ENCODE measurements around the gene KCNMB2.
A peak's percentile ranks its signal among the peaks of the same experiment; 100 is the strongest.
"Not testable (repeated sequence)": the region's sequence is repeated elsewhere in the genome, so short reads cannot be mapped to it uniquely, and the experiment has no call there.

The KCNMB2 gene

DNA sequence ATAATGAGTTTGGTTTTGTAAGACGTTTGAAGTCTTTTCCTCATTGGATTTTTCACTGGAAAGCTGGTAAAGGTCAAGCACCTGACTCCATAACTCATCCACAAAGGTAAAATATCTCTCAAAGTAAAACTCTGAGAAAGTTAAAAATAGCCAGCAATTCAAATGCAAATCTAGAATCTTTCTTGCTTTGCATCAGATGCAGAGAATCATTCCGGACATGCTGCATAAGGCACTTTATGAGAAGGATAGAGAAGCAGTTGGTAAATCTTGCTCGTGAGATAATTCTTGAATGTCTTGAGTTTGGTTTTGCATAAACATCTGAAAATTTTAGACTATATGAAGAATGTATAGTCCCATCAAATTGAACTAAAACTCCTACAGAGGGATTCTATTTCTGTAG, 9.1 kb downstream of the KCNMB2 start:
- H3K4me3 ChIP-seq (ENCODE audit: control insufficient read depth, low read depth, low read length), result no peak overlapping the region
- TF ChIP-seq, protein P1, sequence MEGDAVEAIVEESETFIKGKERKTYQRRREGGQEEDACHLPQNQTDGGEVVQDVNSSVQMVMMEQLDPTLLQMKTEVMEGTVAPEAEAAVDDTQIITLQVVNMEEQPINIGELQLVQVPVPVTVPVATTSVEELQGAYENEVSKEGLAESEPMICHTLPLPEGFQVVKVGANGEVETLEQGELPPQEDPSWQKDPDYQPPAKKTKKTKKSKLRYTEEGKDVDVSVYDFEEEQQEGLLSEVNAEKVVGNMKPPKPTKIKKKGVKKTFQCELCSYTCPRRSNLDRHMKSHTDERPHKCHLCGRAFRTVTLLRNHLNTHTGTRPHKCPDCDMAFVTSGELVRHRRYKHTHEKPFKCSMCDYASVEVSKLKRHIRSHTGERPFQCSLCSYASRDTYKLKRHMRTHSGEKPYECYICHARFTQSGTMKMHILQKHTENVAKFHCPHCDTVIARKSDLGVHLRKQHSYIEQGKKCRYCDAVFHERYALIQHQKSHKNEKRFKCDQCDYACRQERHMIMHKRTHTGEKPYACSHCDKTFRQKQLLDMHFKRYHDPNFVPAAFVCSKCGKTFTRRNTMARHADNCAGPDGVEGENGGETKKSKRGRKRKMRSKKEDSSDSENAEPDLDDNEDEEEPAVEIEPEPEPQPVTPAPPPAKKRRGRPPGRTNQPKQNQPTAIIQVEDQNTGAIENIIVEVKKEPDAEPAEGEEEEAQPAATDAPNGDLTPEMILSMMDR (IDR thresholded peaks at IDR 0.05; ENCODE audit: control insufficient read depth, insufficient read depth, low read depth, low read length, missing control alignments), result no peak
- no peak for DNase-seq (ENCODE audit: low read depth)

DNA sequence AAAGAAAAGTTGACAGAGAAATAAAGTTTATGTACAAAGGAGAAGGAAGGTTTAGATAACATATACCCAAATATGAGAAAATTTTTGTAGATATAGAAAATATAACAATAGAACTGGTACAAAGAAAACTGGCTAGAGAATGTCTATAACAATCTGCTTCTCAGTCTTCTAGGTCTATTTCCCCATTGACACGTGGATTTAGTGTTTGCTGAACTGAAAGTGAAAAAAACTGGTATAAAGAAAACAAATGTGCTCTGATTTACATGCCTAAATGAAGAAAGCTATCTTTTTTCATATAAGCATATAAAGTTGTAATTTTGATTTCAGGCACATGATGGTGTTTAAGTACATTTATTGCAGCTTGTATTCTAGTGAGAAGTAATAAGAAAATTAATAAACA, 9.8 kb downstream of the KCNMB2 start:
- DNase-seq (ENCODE audit: low read depth), result no peak
- H3K4me3 ChIP-seq (ENCODE audit: control insufficient read depth, low read depth, low read length), result no peak overlapping the region
- TF ChIP-seq, protein P1 (IDR thresholded peaks at IDR 0.05; ENCODE audit: control insufficient read depth, insufficient read depth, low read depth, low read length, missing control alignments), result no peak

DNA sequence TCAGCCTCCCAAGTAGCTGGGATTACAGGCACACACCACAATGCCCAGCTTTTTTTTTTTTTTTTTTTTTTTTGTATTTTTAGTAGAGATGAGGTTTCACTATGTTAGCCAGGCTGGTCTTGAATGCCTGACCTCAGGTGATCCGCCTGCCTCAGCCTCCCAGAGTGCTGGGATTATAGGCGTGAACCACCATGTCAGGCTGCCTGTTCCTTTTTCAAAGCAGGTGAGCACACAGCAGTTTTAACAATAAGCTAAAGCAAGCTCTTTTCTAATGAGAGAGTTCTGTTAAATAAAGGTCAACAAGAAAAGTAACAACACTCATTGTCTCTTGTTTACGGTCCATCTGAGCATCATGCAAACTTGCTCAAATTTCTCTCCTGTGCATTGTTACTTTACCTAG, 13.2 kb downstream of the KCNMB2 start:
- not testable (repeated sequence) for H3K4me3 ChIP-seq (ENCODE audit: control insufficient read depth, low read depth, low read length); DNase-seq (ENCODE audit: low read depth)

DNA sequence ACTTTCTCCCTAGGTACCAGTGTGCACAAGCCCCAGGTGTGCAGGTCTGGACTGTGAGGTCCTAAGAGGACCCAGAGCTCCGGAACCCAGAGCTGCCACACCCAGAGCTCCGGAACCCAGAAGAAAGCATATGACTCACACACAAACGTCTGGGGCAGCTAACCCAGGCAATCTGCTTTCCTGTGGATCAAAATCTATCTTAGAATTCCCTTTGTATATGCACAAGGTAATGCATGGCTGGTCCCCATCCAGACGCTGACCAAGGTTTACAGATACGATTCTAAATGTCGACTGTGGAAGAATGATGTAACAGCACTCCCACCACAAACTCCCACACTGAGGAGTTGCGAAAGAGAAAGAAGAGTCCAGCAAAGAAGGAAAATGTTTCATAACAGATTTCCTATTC, 15.7 kb downstream of the KCNMB2 start:
- TF ChIP-seq, protein P1 (IDR thresholded peaks at IDR 0.05; ENCODE audit: control insufficient read depth, insufficient read depth, low read depth, low read length, missing control alignments), result no peak
- H3K4me3 ChIP-seq (ENCODE audit: control insufficient read depth, low read depth, low read length), result no peak overlapping the region
- DNase-seq (ENCODE audit: low read depth), result peak; percentile 35

DNA sequence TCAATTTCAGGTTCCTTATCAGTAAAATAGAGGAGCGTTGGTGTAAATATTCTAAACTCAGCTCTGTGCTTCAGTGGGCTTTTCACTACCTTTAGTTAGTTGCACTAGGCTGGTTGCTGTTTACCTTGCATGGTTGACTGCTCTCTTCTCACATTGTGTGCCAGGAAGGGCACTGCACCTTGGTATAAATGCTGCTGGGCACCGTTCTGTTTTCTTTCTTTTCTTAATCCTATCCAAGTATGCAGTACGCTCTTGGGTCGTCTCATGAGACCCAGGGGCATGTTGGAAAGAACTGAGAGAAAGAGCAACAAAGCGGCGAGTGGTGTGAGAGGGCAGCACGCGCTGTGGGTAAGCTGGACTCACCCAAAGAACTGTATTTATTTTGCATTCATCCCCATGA, 22.4 kb downstream of the KCNMB2 start:
- H3K4me3 ChIP-seq (ENCODE audit: control insufficient read depth, low read depth, low read length), result no peak overlapping the region
- DNase-seq (ENCODE audit: low read depth), result no peak
- TF ChIP-seq, protein P1 (IDR thresholded peaks at IDR 0.05; ENCODE audit: control insufficient read depth, insufficient read depth, low read depth, low read length, missing control alignments), result no peak

DNA sequence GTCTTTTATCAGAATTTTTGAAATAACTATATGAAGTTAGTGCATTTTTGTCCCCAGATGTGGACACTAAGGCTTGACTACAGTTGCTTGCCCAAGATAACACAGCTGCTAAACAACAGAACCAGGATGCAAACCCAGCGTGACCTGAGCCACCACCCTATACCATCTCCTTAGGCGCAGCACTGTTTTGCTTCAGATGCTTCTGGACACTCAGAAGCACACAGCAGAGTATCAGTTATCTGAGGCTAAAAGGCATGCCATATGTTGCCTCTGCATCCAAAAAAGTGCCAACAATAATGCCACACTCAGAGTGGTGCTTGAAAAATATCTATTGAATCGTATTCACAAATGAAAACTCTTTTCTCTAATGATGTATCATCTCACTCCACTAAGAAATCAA, 24.5 kb downstream of the KCNMB2 start:
- no peak for DNase-seq (ENCODE audit: low read depth)
- no peak overlapping the region for H3K4me3 ChIP-seq (ENCODE audit: control insufficient read depth, low read depth, low read length)
- TF ChIP-seq, protein P1 (IDR thresholded peaks at IDR 0.05; ENCODE audit: control insufficient read depth, insufficient read depth, low read depth, low read length, missing control alignments), result no peak

DNA sequence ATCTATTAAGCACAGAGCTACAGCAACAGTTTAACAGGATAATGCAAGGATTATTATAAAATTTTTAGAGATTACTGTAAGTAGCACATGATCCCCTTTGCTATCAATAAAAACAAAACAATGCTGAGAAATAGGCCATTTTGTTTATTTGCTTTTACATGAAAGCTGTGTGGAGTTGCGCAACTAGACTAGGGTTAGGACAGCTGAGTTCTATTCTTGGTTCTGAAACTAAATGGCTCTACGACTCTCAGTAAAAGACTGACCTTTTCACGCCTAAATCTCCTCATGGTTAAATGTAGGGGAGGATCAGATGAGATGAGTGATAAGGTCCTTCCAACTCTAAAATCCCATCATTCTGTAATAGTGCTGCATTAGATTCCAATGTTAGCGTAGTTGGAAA, 25.0 kb downstream of the KCNMB2 start:
- DNase-seq (ENCODE audit: low read depth), result no peak
- no peak overlapping the region for H3K4me3 ChIP-seq (ENCODE audit: control insufficient read depth, low read depth, low read length)
- TF ChIP-seq, protein P1 (IDR thresholded peaks at IDR 0.05; ENCODE audit: control insufficient read depth, insufficient read depth, low read depth, low read length, missing control alignments), result no peak
